ENCODE results near the gene KDM7A.
A peak's percentile ranks its signal among the peaks of the same experiment; 100 is the strongest.

KDM7A gene

GRCh38 chr7:140039066-140039465 lies 137.7 kb downstream of the KDM7A start:
- no peak for TF ChIP-seq Cebpa-rat (IDR thresholded peaks at IDR 0.05)
- Histone ChIP-seq H3K27ac (no peak overlapping the region), H3K4me2 (no peak overlapping the region), H3K9me3 (no peaks in the 10 kb centered on the region), H3K9ac (no peak overlapping the region), H3K27me3 (no peaks in the 10 kb centered on the region), H3K36me3 (peaks cover 81% of the 10 kb centered on the region), H3K4me1 (peaks cover 12% of the 10 kb centered on the region), H3K4me3 (no peak overlapping the region), H4K20me1 (peaks cover 63% of the 10 kb centered on the region)

GRCh38 chr7:140036224-140036962 lies 140.4 kb downstream of the KDM7A start:
- H3K27me3 ChIP-seq: no peaks in the 10 kb centered on the region
- H4K20me1 ChIP-seq: peaks cover 56% of the 10 kb centered on the region
- no peak overlapping the region for H3K27ac ChIP-seq
- no peak overlapping the region for H3K4me3 ChIP-seq
- peaks cover 12% of the 10 kb centered on the region for H3K4me1 ChIP-seq
- H3K9ac ChIP-seq: no peak overlapping the region
- H3K9me3 ChIP-seq: no peaks in the 10 kb centered on the region
- peaks cover 74% of the 10 kb centered on the region for H3K36me3 ChIP-seq
- peak overlapping the region; percentile 45 for H3K4me2 ChIP-seq
- TF ChIP-seq Cebpa-rat (IDR thresholded peaks at IDR 0.05): no peak

- no peak overlapping the region for H3K27ac ChIP-seq
- no peak for TF ChIP-seq Cebpa-rat (IDR thresholded peaks at IDR 0.05)
- H4K20me1 ChIP-seq: peaks cover 56% of the 10 kb centered on the region
- no peaks in the 10 kb centered on the region for H3K9me3 ChIP-seq
- H3K27me3 ChIP-seq: no peaks in the 10 kb centered on the region
- no peak overlapping the region for H3K4me3 ChIP-seq
- H3K36me3 ChIP-seq: peaks cover 73% of the 10 kb centered on the region
- H3K4me1 ChIP-seq: peaks cover 12% of the 10 kb centered on the region
- H3K4me2 ChIP-seq: peak overlapping the region; percentile 45
- no peak overlapping the region for H3K9ac ChIP-seq
Observed at GRCh38 chr7:140035400-140036223, 141.2 kb downstream of the KDM7A start.

All from BLaER1 (cell line).